HepG2 (cell line): ENCODE data around the gene DRAP1. TPM values are rescaled to one million over a fixed set of nuclear protein-coding genes. Genes with fewer than 3 reads are reported as not detected.
A peak's percentile ranks its signal among the peaks of the same experiment; 100 is the strongest.

Experiments used
- CAMTA2 ChIP-seq: sonication (generic); formaldehyde crosslinking; IDR thresholded peaks from 2 replicates; pipeline ENCODE4 v1.4.0; 2020; ENCODE audit warnings: mild to moderate bottlenecking, missing genetic modification reagents, borderline replicate concordance
- EP300 ChIP-seq, 3 experiments: sonication (generic) in 1 of 3; formaldehyde crosslinking in 1 of 3; IDR thresholded peaks; 2 replicates each; pipeline versions ENCODE4 v1.5.1 to v1.6.1; 2011 to 2020; ENCODE audit warnings: low read depth in 2 of 3, low read length in 2 of 3, borderline replicate concordance in 1 of 3, improper control_type of control experiment in 1 of 3, mild to moderate bottlenecking in 1 of 3, missing genetic modification reagents in 1 of 3, moderate library complexity in 1 of 3
- HIVEP1 ChIP-seq: sonication (generic); formaldehyde crosslinking; IDR thresholded peaks from 2 replicates; pipeline ENCODE4 v1.4.0; 2020; ENCODE audit warnings: mild to moderate bottlenecking, missing genetic modification reagents
- HOXA3 ChIP-seq: sonication (generic); formaldehyde crosslinking; IDR thresholded peaks from 2 replicates; pipeline ENCODE4 v1.5.0; 2020; ENCODE audit warnings: missing genetic modification reagents
- KLF6 ChIP-seq: IDR thresholded peaks from 2 replicates; pipeline ENCODE4 v1.8.0; 2016; ENCODE audit warnings: missing biosample characterization, missing genetic modification reagents
- MIER2 ChIP-seq: IDR thresholded peaks from 2 replicates; pipeline ENCODE4 v1.6.1; 2016; ENCODE audit warnings: missing biosample characterization, missing genetic modification reagents
- NFATC3 ChIP-seq: sonication (generic); formaldehyde crosslinking; IDR thresholded peaks from 2 replicates; pipeline ENCODE4 v1.5.1; 2020; ENCODE audit warnings: mild to moderate bottlenecking, missing genetic modification reagents
- POLR2G ChIP-seq: fragments of 200-400 bp; formaldehyde crosslinking; IDR thresholded peaks from 2 replicates; pipeline ENCODE4 v1.6.1; 2018; ENCODE audit warnings: mild to moderate bottlenecking, low read depth, low read length, moderate library complexity
- RAD51 ChIP-seq: fragments of 450-650 bp; IDR thresholded peaks from 2 replicates; pipeline ENCODE4 v1.6.1; 2016; ENCODE audit warnings: borderline replicate concordance
- SMAD3 ChIP-seq: sonication (generic); formaldehyde crosslinking; IDR thresholded peaks from 2 replicates; pipeline ENCODE4 v1.4.0; 2020; ENCODE audit warnings: missing genetic modification reagents
- SNAI1 ChIP-seq: sonication (generic); formaldehyde crosslinking; IDR thresholded peaks from 2 replicates; pipeline ENCODE4 v1.5.0; 2020; ENCODE audit warnings: mild to moderate bottlenecking, missing genetic modification reagents, borderline replicate concordance
- SOX6 ChIP-seq, 2 experiments: fragments of 450-650 bp in 1 of 2; sonication (generic) in 1 of 2; formaldehyde crosslinking in 1 of 2; IDR thresholded peaks; 2 replicates each; pipeline versions ENCODE4 v1.4.0 to v1.6.1; 2017 to 2020; ENCODE audit warnings: antibody characterized with exemption in 1 of 2, mild to moderate bottlenecking in 1 of 2, missing genetic modification reagents in 1 of 2
- TARDBP ChIP-seq: sonication (generic); formaldehyde crosslinking; IDR thresholded peaks from 2 replicates; pipeline ENCODE4 v1.8.0; 2022; ENCODE audit warnings: mild to moderate bottlenecking, missing genetic modification reagents
- ZFX ChIP-seq: sonication (generic); formaldehyde crosslinking; IDR thresholded peaks from 2 replicates; pipeline ENCODE4 v1.4.0; 2020; ENCODE audit warnings: mild to moderate bottlenecking, low read depth, missing genetic modification reagents, moderate library complexity
- ZNF138 ChIP-seq: sonication (generic); formaldehyde crosslinking; IDR thresholded peaks from 2 replicates; pipeline ENCODE4 v1.5.0; 2020; ENCODE audit warnings: mild to moderate bottlenecking, low read depth, missing genetic modification reagents
- ZNF563 ChIP-seq: sonication (generic); formaldehyde crosslinking; IDR thresholded peaks from 2 replicates; pipeline ENCODE4 v1.8.0; 2022; ENCODE audit warnings: mild to moderate bottlenecking, moderate library complexity, missing genetic modification reagents
- ZSCAN21 ChIP-seq: sonication (generic); formaldehyde crosslinking; IDR thresholded peaks from 2 replicates; pipeline ENCODE4 v1.8.0; 2022; ENCODE audit warnings: mild to moderate bottlenecking, missing genetic modification reagents, moderate library complexity, borderline replicate concordance
- polyA plus RNA-seq, 8 experiments: library from polyadenylated mRNA; depleted of rRNA in 3 of 8; stranded (reverse) in 7 of 8; unstranded in 1 of 8; fragments of >200 nt; fragmentation: Illumina TruSeq in 4 of 8; extraction: Trizol in 4 of 8; gene quantifications; 2 replicates each; pipeline versions ENCODE4 v1.2.1 to v1.2.3, GENCODE V29; 2011 to 2016; ENCODE audit warnings: low read depth in 4 of 8, missing spikeins in 1 of 8, mixed read lengths in 1 of 8; ENCODE audit not compliant: insufficient read depth in 1 of 8
- total RNA-seq, 5 experiments: library from RNA; depleted of rRNA; stranded (reverse); fragments of >200 nt; fragmentation: Illumina TruSeq; extraction: Trizol; gene quantifications; 2 replicates each; pipeline ENCODE4 v1.2.3, GENCODE V29; 2016; ENCODE audit warnings: low read depth in 1 of 5
- TF ChIP-seq, protein P1 (sequence below): sonication (generic); formaldehyde crosslinking; IDR thresholded peaks from 2 replicates; pipeline ENCODE4 v1.5.1; 2020; ENCODE audit warnings: mild to moderate bottlenecking, missing genetic modification reagents, moderate library complexity
- TF ChIP-seq, protein P2 (sequence below): sonication (generic); formaldehyde crosslinking; IDR thresholded peaks from 2 replicates; pipeline ENCODE4 v1.4.0; 2020; ENCODE audit warnings: missing genetic modification reagents, mild to moderate bottlenecking, borderline replicate concordance
- TF ChIP-seq, protein P3 (sequence below): sonication (generic); formaldehyde crosslinking; IDR thresholded peaks from 2 replicates; pipeline ENCODE4 v1.4.0; 2020; ENCODE audit warnings: missing genetic modification reagents, borderline replicate concordance
- TF ChIP-seq, protein P4 (sequence below): IDR thresholded peaks from 2 replicates; pipeline ENCODE4 v1.6.1; 2016; ENCODE audit warnings: missing compliant biosample characterization, missing genetic modification reagents, borderline replicate concordance

DRAP1 gene
- total and polyA plus RNA-seq, 2 of the 13 experiments (the other 11 are each of a cell fraction or from before 2014, with no cell fraction given) = 46.8 to 52.3 TPM

DNA sequence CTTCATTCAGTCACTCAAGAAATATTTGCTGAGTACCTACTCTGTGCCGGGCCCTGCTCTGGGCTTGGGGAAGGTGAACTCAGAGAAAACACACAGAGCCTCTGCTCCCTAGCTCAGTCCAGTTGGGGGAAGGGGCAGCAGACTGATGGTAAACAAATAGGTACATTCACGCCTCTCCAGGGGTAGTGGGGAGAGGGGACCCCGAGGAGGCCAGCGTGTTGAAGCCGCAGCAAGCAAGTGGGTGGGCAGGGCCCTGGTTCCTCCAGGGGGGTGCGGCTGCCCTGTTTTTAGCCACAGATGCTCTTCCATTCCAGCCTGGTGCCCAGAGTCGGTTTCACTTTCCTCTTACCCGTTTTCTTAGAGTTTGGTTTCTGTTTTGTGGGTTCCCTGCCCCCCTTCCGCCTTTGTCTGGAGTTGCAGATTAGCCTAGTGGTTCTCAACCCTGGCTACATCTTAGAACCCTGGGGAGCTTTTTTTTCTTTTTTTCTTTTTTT lies 8.7 kb downstream of the DRAP1 start (continued):
- no peak for TF ChIP-seq TARDBP (CRISPR knock-in tag)
- no peak for TF ChIP-seq HOXA3 (CRISPR knock-in tag)
- no peak for TF ChIP-seq ZNF563 (CRISPR knock-in tag)
- TF ChIP-seq, protein P1, sequence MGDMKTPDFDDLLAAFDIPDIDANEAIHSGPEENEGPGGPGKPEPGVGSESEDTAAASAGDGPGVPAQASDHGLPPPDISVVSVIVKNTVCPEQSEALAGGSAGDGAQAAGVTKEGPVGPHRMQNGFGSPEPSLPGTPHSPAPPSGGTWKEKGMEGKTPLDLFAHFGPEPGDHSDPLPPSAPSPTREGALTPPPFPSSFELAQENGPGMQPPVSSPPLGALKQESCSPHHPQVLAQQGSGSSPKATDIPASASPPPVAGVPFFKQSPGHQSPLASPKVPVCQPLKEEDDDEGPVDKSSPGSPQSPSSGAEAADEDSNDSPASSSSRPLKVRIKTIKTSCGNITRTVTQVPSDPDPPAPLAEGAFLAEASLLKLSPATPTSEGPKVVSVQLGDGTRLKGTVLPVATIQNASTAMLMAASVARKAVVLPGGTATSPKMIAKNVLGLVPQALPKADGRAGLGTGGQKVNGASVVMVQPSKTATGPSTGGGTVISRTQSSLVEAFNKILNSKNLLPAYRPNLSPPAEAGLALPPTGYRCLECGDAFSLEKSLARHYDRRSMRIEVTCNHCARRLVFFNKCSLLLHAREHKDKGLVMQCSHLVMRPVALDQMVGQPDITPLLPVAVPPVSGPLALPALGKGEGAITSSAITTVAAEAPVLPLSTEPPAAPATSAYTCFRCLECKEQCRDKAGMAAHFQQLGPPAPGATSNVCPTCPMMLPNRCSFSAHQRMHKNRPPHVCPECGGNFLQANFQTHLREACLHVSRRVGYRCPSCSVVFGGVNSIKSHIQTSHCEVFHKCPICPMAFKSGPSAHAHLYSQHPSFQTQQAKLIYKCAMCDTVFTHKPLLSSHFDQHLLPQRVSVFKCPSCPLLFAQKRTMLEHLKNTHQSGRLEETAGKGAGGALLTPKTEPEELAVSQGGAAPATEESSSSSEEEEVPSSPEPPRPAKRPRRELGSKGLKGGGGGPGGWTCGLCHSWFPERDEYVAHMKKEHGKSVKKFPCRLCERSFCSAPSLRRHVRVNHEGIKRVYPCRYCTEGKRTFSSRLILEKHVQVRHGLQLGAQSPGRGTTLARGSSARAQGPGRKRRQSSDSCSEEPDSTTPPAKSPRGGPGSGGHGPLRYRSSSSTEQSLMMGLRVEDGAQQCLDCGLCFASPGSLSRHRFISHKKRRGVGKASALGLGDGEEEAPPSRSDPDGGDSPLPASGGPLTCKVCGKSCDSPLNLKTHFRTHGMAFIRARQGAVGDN (CRISPR knock-in tag) = peak; percentile 42
- TF ChIP-seq SMAD3 = no peak
- TF ChIP-seq ZFX (CRISPR knock-in tag) = peak; percentile 36; the same call in 1 of the 2 replicates
- TF ChIP-seq, protein P2, sequence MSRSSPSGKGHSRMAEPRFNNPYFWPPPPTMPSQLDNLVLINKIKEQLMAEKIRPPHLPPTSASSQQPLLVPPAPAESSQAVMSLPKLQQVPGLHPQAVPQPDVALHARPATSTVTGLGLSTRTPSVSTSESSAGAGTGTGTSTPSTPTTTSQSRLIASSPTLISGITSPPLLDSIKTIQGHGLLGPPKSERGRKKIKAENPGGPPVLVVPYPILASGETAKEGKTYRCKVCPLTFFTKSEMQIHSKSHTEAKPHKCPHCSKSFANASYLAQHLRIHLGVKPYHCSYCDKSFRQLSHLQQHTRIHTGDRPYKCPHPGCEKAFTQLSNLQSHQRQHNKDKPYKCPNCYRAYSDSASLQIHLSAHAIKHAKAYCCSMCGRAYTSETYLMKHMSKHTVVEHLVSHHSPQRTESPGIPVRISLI (CRISPR knock-in tag) = no peak
- TF ChIP-seq, protein P3, sequence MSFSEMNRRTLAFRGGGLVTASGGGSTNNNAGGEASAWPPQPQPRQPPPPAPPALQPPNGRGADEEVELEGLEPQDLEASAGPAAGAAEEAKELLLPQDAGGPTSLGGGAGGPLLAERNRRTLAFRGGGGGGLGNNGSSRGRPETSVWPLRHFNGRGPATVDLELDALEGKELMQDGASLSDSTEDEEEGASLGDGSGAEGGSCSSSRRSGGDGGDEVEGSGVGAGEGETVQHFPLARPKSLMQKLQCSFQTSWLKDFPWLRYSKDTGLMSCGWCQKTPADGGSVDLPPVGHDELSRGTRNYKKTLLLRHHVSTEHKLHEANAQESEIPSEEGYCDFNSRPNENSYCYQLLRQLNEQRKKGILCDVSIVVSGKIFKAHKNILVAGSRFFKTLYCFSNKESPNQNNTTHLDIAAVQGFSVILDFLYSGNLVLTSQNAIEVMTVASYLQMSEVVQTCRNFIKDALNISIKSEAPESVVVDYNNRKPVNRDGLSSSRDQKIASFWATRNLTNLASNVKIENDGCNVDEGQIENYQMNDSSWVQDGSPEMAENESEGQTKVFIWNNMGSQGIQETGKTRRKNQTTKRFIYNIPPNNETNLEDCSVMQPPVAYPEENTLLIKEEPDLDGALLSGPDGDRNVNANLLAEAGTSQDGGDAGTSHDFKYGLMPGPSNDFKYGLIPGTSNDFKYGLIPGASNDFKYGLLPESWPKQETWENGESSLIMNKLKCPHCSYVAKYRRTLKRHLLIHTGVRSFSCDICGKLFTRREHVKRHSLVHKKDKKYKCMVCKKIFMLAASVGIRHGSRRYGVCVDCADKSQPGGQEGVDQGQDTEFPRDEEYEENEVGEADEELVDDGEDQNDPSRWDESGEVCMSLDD (CRISPR knock-in tag) = no peak
- TF ChIP-seq, protein P4, sequence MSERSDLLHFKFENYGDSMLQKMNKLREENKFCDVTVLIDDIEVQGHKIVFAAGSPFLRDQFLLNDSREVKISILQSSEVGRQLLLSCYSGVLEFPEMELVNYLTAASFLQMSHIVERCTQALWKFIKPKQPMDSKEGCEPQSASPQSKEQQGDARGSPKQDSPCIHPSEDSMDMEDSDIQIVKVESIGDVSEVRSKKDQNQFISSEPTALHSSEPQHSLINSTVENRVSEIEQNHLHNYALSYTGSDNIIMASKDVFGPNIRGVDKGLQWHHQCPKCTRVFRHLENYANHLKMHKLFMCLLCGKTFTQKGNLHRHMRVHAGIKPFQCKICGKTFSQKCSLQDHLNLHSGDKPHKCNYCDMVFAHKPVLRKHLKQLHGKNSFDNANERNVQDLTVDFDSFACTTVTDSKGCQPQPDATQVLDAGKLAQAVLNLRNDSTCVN = no peak
- no peak for TF ChIP-seq KLF6 (CRISPR knock-in tag)
- no peak for TF ChIP-seq EP300 (IDR thresholded peaks at IDR 0.05; ENCODE audit: low read depth in 2 of 2, low read length in 2 of 2)
- TF ChIP-seq EP300 (CRISPR knock-in tag; IDR thresholded peaks at IDR 0.05; ENCODE audit: borderline replicate concordance) = 0 out of 2 replicates have a peak, but pooled peaks have one; percentile 16
- no peak for TF ChIP-seq CAMTA2 (CRISPR knock-in tag)
- TF ChIP-seq RAD51 = no peak
- TF ChIP-seq SOX6 (IDR thresholded peaks at IDR 0.05) = no peak
- 0 out of 2 replicates have a peak, but pooled peaks have one; percentile 13 for TF ChIP-seq SOX6 (CRISPR knock-in tag; IDR thresholded peaks at IDR 0.05)
- TF ChIP-seq SNAI1 (CRISPR knock-in tag) = no peak
- no peak for TF ChIP-seq HIVEP1
- no peak for TF ChIP-seq POLR2G
- no peak for TF ChIP-seq NFATC3 (CRISPR knock-in tag)
- no peak for TF ChIP-seq ZSCAN21 (CRISPR knock-in tag)
- TF ChIP-seq ZNF138 (CRISPR knock-in tag) = no peak
- TF ChIP-seq MIER2 (CRISPR knock-in tag) = no peak
